Heart right ventricle (tissue), 16 donors: Measurements from ENCODE around the gene AK4. TPM values are rescaled to one million over a fixed set of nuclear protein-coding genes. Genes with fewer than 3 reads are reported as not detected.

ENCODE experiments used
- ATAC-seq, 8 donors: fragments of 200-7000 bp; cut with Tn5 transposase; one replicate each; pipeline ENCODE4 v1.9.1; 2020; ENCODE audit warnings: mild to moderate bottlenecking in 8 of 8, moderate library complexity in 8 of 8, moderate number of reproducible peaks in 1 of 8
- DNase-seq, 2 donors: peaks; one replicate each; pipeline ENCODE4 v3.0.0-alpha.2; 2020
- H3K27ac ChIP-seq, 10 donors: fragments of 200-600 bp; sonication (generic) in 2 of 10; one replicate each; pipeline versions ENCODE4 v1.5.0 to v1.8.0; 2020 to 2022; ENCODE audit warnings: mild to moderate bottlenecking in 3 of 10
- H3K27me3 ChIP-seq, 7 donors: fragments of 200-600 bp; one replicate each; pipeline ENCODE4 v1.8.0; 2021 to 2022; ENCODE audit warnings: mild to moderate bottlenecking in 2 of 7
- H3K36me3 ChIP-seq, 9 donors: fragments of 200-600 bp; sonication (generic) in 1 of 9; one replicate each; pipeline versions ENCODE4 v1.5.0 to v1.8.0; 2020 to 2022; ENCODE audit warnings: mild to moderate bottlenecking in 2 of 9
- H3K4me1 ChIP-seq, 9 donors: fragments of 200-600 bp; sonication (generic) in 1 of 9; one replicate each; pipeline versions ENCODE4 v1.5.0 to v1.8.0; 2020 to 2022; ENCODE audit warnings: mild to moderate bottlenecking in 4 of 9
- H3K4me3 ChIP-seq, 10 donors: fragments of 200-600 bp; sonication (generic) in 2 of 10; one replicate each; pipeline versions ENCODE4 v1.5.0 to v1.8.0; 2020 to 2022; ENCODE audit warnings: mild to moderate bottlenecking in 7 of 10, moderate library complexity in 2 of 10
- H3K9me3 ChIP-seq, 11 donors: fragments of 200-600 bp in 10 of 11; sonication (generic) in 2 of 11; one replicate each; pipeline versions ENCODE4 v1.5.0 to v1.8.0; 2013 to 2022; ENCODE audit warnings: mild to moderate bottlenecking in 2 of 11, control low read depth in 1 of 11, moderate library complexity in 1 of 11
- CTCF ChIP-seq, 9 donors: fragments of 200-600 bp; sonication (generic) in 2 of 9; IDR thresholded peaks; one replicate each; pipeline versions ENCODE4 v1.5.0 to v1.8.0; 2021 to 2022; ENCODE audit warnings: antibody characterized with exemption in 9 of 9, mild to moderate bottlenecking in 5 of 9, moderate library complexity in 1 of 9
- WGBS, 2 donors: extraction: QIAGEN DNeasy Blood & Tissue Kit; methylation state at CpG; one replicate each; pipeline ENCODE4 v1.1.7; 2013; ENCODE audit warnings: inconsistent platforms in 1 of 2; 5-methylcytosine and 5-hydroxymethylcytosine counted together
- intact Hi-C, 10 donors: fragments of 100-400 bp; cut with DNase I; formaldehyde crosslinking; loops; one replicate each; pipeline versions ENCODE4 v1.11.1 to v1.14.2; 2022
- polyA plus RNA-seq, 2 donors: library from polyadenylated mRNA; stranded (reverse); fragments of 200-250 nt; gene quantifications; one replicate each; pipeline ENCODE4 v1.2.3, GENCODE V29; 2013
- total RNA-seq, 10 donors: library from RNA; stranded (reverse); fragmentation: NEBNext Ultra II Directional in 3 of 10; extraction: Animal tissue kit (Norgen Biotek cat#: 25700) in 3 of 10; gene quantifications; one replicate each; pipeline versions ENCODE4 v1.2.1 to v1.2.4, GENCODE V29; 2021 to 2023
- donor health status: Arrhythmogenic right ventricular cardiomyopathy.
- donor health status: ischemic (EF 13 %, LVEDD 7.1; RV severe dilation, severe dysfunction).
- donor health status: healthy with polysubstance abuse.
- donor health status: DM: no; HTN: yes; CAD: no.
- donor health status: DM: no; HTN: no; CAD: no.
- donor health status: ischemic (EF 25% LVEDD 6.9; RV normal size, moderate dysfunction).
- donor health status: ischemic (EF 25% LVEDD 5.7; RV mildly dilated, moderate dysfunction).
- donor health status: healthy.
- donor health status: DM: yes; HTN: yes; CAD: no.
- donor health status: Ischemic cardiomyopathy.
- donor health status: ischemic (EF 35%, LVEDD 5.7; RV mildly dilated, moderate dysfunction).
- donor health status: nonischemic (EF 11% LVEDD 7.7; RV severe dilation, severe dysfunction).
- donor health status: DM: yes; HTN: yes; CAD: no.
- donor health status: PGD.
- donor health status: ischemic (EF 29% LVEDD 5.4; RV normal size, mild dysfunction).
- donor health status: nonischemic (EF 23%, LVEDD 6.1; RV moderate dilation, normal function).

Gene AK4
- total and polyA plus RNA-seq, 12 donors = 9.9 to 179 (median 142) TPM

- no peak overlapping the region for H3K4me3 ChIP-seq
- H3K27me3 ChIP-seq = no peaks in the 10 kb centered on the region
- H3K9me3 ChIP-seq = peaks cover 0 to 14% (median 0%) of the 10 kb centered on the region in 11 donors
- DNase-seq (no peak), ATAC-seq (no peak)
- TF ChIP-seq CTCF (IDR thresholded peaks at IDR 0.05) = no peak
- H3K36me3 ChIP-seq = no peaks in the 10 kb centered on the region
- H3K27ac ChIP-seq = no peak overlapping the region
- H3K4me1 ChIP-seq = no peaks in the 10 kb centered on the region
- 53 to 66% methylated on average over 6 of the region's 6 CpGs for WGBS, 2 donors
- intact Hi-C loops = loop anchor here in 7 of 10 donors (5.0 to 10.0 kb wide), 3 partner anchors 187 to 449 kb away; partner anchors contain the start of genes LEPR (in 1 of the 7) and LEPROT (in 1 of the 7)
Measured at GRCh38 chr1:65238010-65238409, 90.0 kb downstream of the AK4 start.

GRCh38 chr1:65243491-65243890 lies 95.5 kb downstream of the AK4 start:
- H3K4me1 ChIP-seq = peaks cover 0 to 14% (median 9%) of the 10 kb centered on the region in 9 donors
- no peaks in the 10 kb centered on the region for H3K36me3 ChIP-seq
- no peak for TF ChIP-seq CTCF (IDR thresholded peaks at IDR 0.05)
- no peak overlapping the region for H3K27ac ChIP-seq
- no peak overlapping the region for H3K4me3 ChIP-seq
- H3K9me3 ChIP-seq = no peaks in the 10 kb centered on the region
- peaks cover 0 to 6% (median 0%) of the 10 kb centered on the region in 7 donors for H3K27me3 ChIP-seq
- DNase-seq (no peak), ATAC-seq (no peak)
- intact Hi-C loops = loop anchor here in 2 of 10 donors (10.0 kb wide), 2 partner anchors 171 to 181 kb away; partner anchors contain the start of genes LEPR (in 1 of the 2) and LEPROT (in 1 of the 2)
- 91 to 93% methylated on average over 3 of the region's 3 CpGs for WGBS, 2 donors

- intact Hi-C loops = loop anchor here in 3 of 10 donors (5.0 to 10.0 kb wide), 4 partner anchors 67 to 180 kb away; partner anchors contain the start of genes LEPR (in 1 of the 3) and LEPROT (in 1 of the 3)
- TF ChIP-seq CTCF (IDR thresholded peaks at IDR 0.05) = no peak
- Histone ChIP-seq H3K27ac (no peak overlapping the region), H3K36me3 (no peaks in the 10 kb centered on the region), H3K9me3 (no peaks in the 10 kb centered on the region), H3K4me3 (no peak overlapping the region), H3K4me1 (peaks cover 0 to 14% (median 9%) of the 10 kb centered on the region in 9 donors), H3K27me3 (peaks cover 0 to 6% (median 0%) of the 10 kb centered on the region in 7 donors)
- ATAC-seq = no peak
- no peak for DNase-seq
Measured at GRCh38 chr1:65245295-65245694, 97.3 kb downstream of the AK4 start.

- H3K27me3 ChIP-seq = peaks cover 0 to 6% (median 0%) of the 10 kb centered on the region in 7 donors
- peak; percentile 52 to 87 (median 74) for ATAC-seq
- intact Hi-C loops = loop anchor here in 3 of 10 donors (5.0 to 10.0 kb wide), 4 partner anchors 65 to 177 kb away; partner anchors contain the start of genes LEPR (in 1 of the 3) and LEPROT (in 1 of the 3)
- peak in 1 of 2 donors; percentile 61 for DNase-seq
- peaks cover 0 to 14% (median 9%) of the 10 kb centered on the region in 9 donors for H3K4me1 ChIP-seq
- peak overlapping the region in 5 of 10 donors; percentile 1 to 55 (median 31) for H3K27ac ChIP-seq
- no peak for TF ChIP-seq CTCF (IDR thresholded peaks at IDR 0.05)
- H3K9me3 ChIP-seq = no peaks in the 10 kb centered on the region
- no peaks in the 10 kb centered on the region for H3K36me3 ChIP-seq
- 34 to 43% methylated on average over 4 of the region's 4 CpGs for WGBS, 2 donors
- H3K4me3 ChIP-seq = no peak overlapping the region
Measured at GRCh38 chr1:65247419-65248359, 99.7 kb downstream of the AK4 start.
